SW 1271 (cell line): ENCODE measurements around the gene DMBT1.

Source experiments
- DNase-seq, 2 experiments: peaks; one replicate each; lab custom pipeline; 2025; lab: John Stamatoyannopoulos, UW

The DMBT1 gene

GRCh38 chr10:122560279-122560804 is at the start of gene DMBT1:
Gene DMBT1, plus strand, starts transcription at chr10:122560754. Its CDS starts 17 bp downstream, at chr10:122560771.
- no peak for DNase-seq

- DNase-seq = no peak
Observed at GRCh38 chr10:122513053-122513452, 47.5 kb upstream of the DMBT1 start.

GRCh38 chr10:122514045-122514840 is 46.3 kb upstream of the DMBT1 start:
- no peak for DNase-seq

GRCh38 chr10:122515022-122515424 is 45.5 kb upstream of the DMBT1 start:
- no peak for DNase-seq

GRCh38 chr10:122515588-122516231 is 44.8 kb upstream of the DMBT1 start:
- no peak for DNase-seq

GRCh38 chr10:122516734-122517133 is 43.8 kb upstream of the DMBT1 start:
- DNase-seq = no peak

- no peak for DNase-seq
Observed at GRCh38 chr10:122519144-122519543, 41.4 kb upstream of the DMBT1 start.

GRCh38 chr10:122519873-122520272 is 40.7 kb upstream of the DMBT1 start:
- no peak for DNase-seq

- DNase-seq = no peak
Observed at GRCh38 chr10:122521011-122521410, 39.5 kb upstream of the DMBT1 start.

- no peak for DNase-seq
Observed at GRCh38 chr10:122524811-122525210, 35.7 kb upstream of the DMBT1 start.

- DNase-seq = no peak
Observed at GRCh38 chr10:122525788-122526187, 34.8 kb upstream of the DMBT1 start.

GRCh38 chr10:122526892-122527291 is 33.7 kb upstream of the DMBT1 start:
- DNase-seq = no peak

- DNase-seq = no peak
Observed at GRCh38 chr10:122530177-122530576, 30.4 kb upstream of the DMBT1 start.

- no peak for DNase-seq
Observed at GRCh38 chr10:122531261-122531660, 29.3 kb upstream of the DMBT1 start.

- no peak for DNase-seq
Observed at GRCh38 chr10:122531939-122532338, 28.6 kb upstream of the DMBT1 start.

GRCh38 chr10:122532601-122533296 is 27.8 kb upstream of the DMBT1 start:
- no peak for DNase-seq

GRCh38 chr10:122537545-122537944 is 23.0 kb upstream of the DMBT1 start:
- DNase-seq = no peak

- no peak for DNase-seq
Observed at GRCh38 chr10:122541541-122542002, 19.0 kb upstream of the DMBT1 start.

- DNase-seq = no peak
Observed at GRCh38 chr10:122543676-122544445, 16.7 kb upstream of the DMBT1 start.

GRCh38 chr10:122544493-122544892 is 16.1 kb upstream of the DMBT1 start:
- no peak for DNase-seq

- no peak for DNase-seq
Observed at GRCh38 chr10:122546242-122546641, 14.3 kb upstream of the DMBT1 start.
